BLaER1 (cell line): ENCODE results near the gene IL18R1.
A peak's percentile ranks its signal among the peaks of the same experiment; 100 is the strongest.
"Not testable (repeated sequence)": the region's sequence is repeated elsewhere in the genome, so short reads cannot be mapped to it uniquely, and the experiment has no call there.

Experiments
- H3K27ac ChIP-seq: shearing (Covaris generic); formaldehyde crosslinking; 2 replicates; pipeline ENCODE4 v1.8.1; 2022
- H3K27me3 ChIP-seq: shearing (Covaris generic); formaldehyde crosslinking; 2 replicates; pipeline ENCODE4 v1.8.1; 2022
- H3K36me3 ChIP-seq: shearing (Covaris generic); formaldehyde crosslinking; 2 replicates; pipeline ENCODE4 v1.8.1; 2022
- H3K4me1 ChIP-seq: shearing (Covaris generic); formaldehyde crosslinking; 2 replicates; pipeline ENCODE4 v1.8.1; 2022
- H3K4me2 ChIP-seq: shearing (Covaris generic); formaldehyde crosslinking; 2 replicates; pipeline ENCODE4 v1.8.1; 2022
- H3K4me3 ChIP-seq: shearing (Covaris generic); formaldehyde crosslinking; 2 replicates; pipeline ENCODE4 v1.8.1; 2022
- H3K9ac ChIP-seq: shearing (Covaris generic); formaldehyde crosslinking; 2 replicates; pipeline ENCODE4 v1.8.1; 2022
- H3K9me3 ChIP-seq: shearing (Covaris generic); formaldehyde crosslinking; 2 replicates; pipeline ENCODE4 v1.8.1; 2022
- H4K20me1 ChIP-seq: shearing (Covaris generic); formaldehyde crosslinking; 2 replicates; pipeline ENCODE4 v1.8.1; 2022
- Cebpa-rat ChIP-seq: shearing (Covaris generic); IDR thresholded peaks from 2 replicates; pipeline ENCODE4 v1.8.1; 2022

The IL18R1 gene

GRCh38 chr2:102321941-102322719 is 33.5 kb upstream of the IL18R1 start:
- TF ChIP-seq Cebpa-rat, result no peak
- no peaks in the 10 kb centered on the region for H3K27me3 ChIP-seq
- H3K27ac ChIP-seq, result no peak overlapping the region
- H3K4me2 ChIP-seq, result no peak overlapping the region
- peaks cover 3% of the 10 kb centered on the region; the same call in 1 of the 2 replicates for H3K9me3 ChIP-seq
- H3K4me3 ChIP-seq, result no peak overlapping the region
- H3K4me1 ChIP-seq, result peaks cover 9% of the 10 kb centered on the region; the same call in 1 of the 2 replicates
- H3K9ac ChIP-seq, result no peak overlapping the region
- no peaks in the 10 kb centered on the region for H4K20me1 ChIP-seq
- H3K36me3 ChIP-seq, result no peaks in the 10 kb centered on the region

- H3K4me3 ChIP-seq, H3K4me2 ChIP-seq, H4K20me1 ChIP-seq, H3K9me3 ChIP-seq, H3K36me3 ChIP-seq, H3K4me1 ChIP-seq, H3K27me3 ChIP-seq, H3K27ac ChIP-seq, H3K9ac ChIP-seq: not testable (repeated sequence)
Observed at GRCh38 chr2:102324914-102325313, 30.7 kb upstream of the IL18R1 start.

- Histone ChIP-seq H3K9ac (no peak overlapping the region), H3K9me3 (no peaks in the 10 kb centered on the region), H3K4me2 (no peak overlapping the region), H4K20me1 (no peaks in the 10 kb centered on the region), H3K4me3 (no peak overlapping the region), H3K27ac (no peak overlapping the region), H3K36me3 (no peaks in the 10 kb centered on the region), H3K27me3 (no peaks in the 10 kb centered on the region), H3K4me1 (peaks cover 1% of the 10 kb centered on the region)
- TF ChIP-seq Cebpa-rat, result no peak
Observed at GRCh38 chr2:102331311-102331980, 24.1 kb upstream of the IL18R1 start.

GRCh38 chr2:102334486-102334885 is 21.1 kb upstream of the IL18R1 start:
- Histone ChIP-seq H4K20me1 (no peaks in the 10 kb centered on the region), H3K9me3 (no peaks in the 10 kb centered on the region), H3K4me3 (no peak overlapping the region), H3K4me1 (peaks cover 19% of the 10 kb centered on the region), H3K27ac (no peak overlapping the region), H3K9ac (no peak overlapping the region), H3K27me3 (no peaks in the 10 kb centered on the region), H3K4me2 (no peak overlapping the region), H3K36me3 (no peaks in the 10 kb centered on the region)
- no peak for TF ChIP-seq Cebpa-rat

- Histone ChIP-seq H3K4me3 (no peak overlapping the region), H3K4me2 (no peak overlapping the region), H3K9ac (no peak overlapping the region), H3K27ac (no peak overlapping the region), H3K27me3 (no peaks in the 10 kb centered on the region), H3K4me1 (peaks cover 19% of the 10 kb centered on the region), H4K20me1 (no peaks in the 10 kb centered on the region), H3K36me3 (no peaks in the 10 kb centered on the region), H3K9me3 (no peaks in the 10 kb centered on the region)
- TF ChIP-seq Cebpa-rat, result no peak
Observed at GRCh38 chr2:102335871-102336366, 19.7 kb upstream of the IL18R1 start.

- H3K27ac ChIP-seq, result no peak overlapping the region
- H3K9me3 ChIP-seq, result no peaks in the 10 kb centered on the region
- peak overlapping the region; percentile 44 for H3K4me2 ChIP-seq
- H3K4me3 ChIP-seq, result no peak overlapping the region
- no peak for TF ChIP-seq Cebpa-rat
- H3K27me3 ChIP-seq, result no peaks in the 10 kb centered on the region
- H3K36me3 ChIP-seq, result no peaks in the 10 kb centered on the region
- no peaks in the 10 kb centered on the region for H4K20me1 ChIP-seq
- no peak overlapping the region for H3K9ac ChIP-seq
- peaks cover 19% of the 10 kb centered on the region for H3K4me1 ChIP-seq
Observed at GRCh38 chr2:102336502-102336945, 19.1 kb upstream of the IL18R1 start.

GRCh38 chr2:102337012-102337411 is 18.6 kb upstream of the IL18R1 start:
- Histone ChIP-seq H3K9ac (no peak overlapping the region), H3K27ac (no peak overlapping the region), H3K9me3 (no peaks in the 10 kb centered on the region), H3K36me3 (no peaks in the 10 kb centered on the region), H3K4me3 (no peak overlapping the region), H3K27me3 (no peaks in the 10 kb centered on the region), H3K4me1 (peaks cover 19% of the 10 kb centered on the region), H3K4me2 (peak overlapping the region; percentile 44), H4K20me1 (no peaks in the 10 kb centered on the region)
- TF ChIP-seq Cebpa-rat, result no peak

GRCh38 chr2:102337481-102338386 is 17.9 kb upstream of the IL18R1 start:
- H3K4me3 ChIP-seq, result no peak overlapping the region
- H3K36me3 ChIP-seq, result no peaks in the 10 kb centered on the region
- no peak for TF ChIP-seq Cebpa-rat
- no peaks in the 10 kb centered on the region for H3K27me3 ChIP-seq
- H3K9me3 ChIP-seq, result no peaks in the 10 kb centered on the region
- no peak overlapping the region for H3K27ac ChIP-seq
- H3K4me2 ChIP-seq, result peak overlapping the region; percentile 44
- H3K9ac ChIP-seq, result no peak overlapping the region
- no peaks in the 10 kb centered on the region for H4K20me1 ChIP-seq
- peaks cover 19% of the 10 kb centered on the region for H3K4me1 ChIP-seq

GRCh38 chr2:102340778-102341177 is 14.8 kb upstream of the IL18R1 start:
- Histone ChIP-seq H3K4me2 (no peak overlapping the region), H3K36me3 (no peaks in the 10 kb centered on the region), H3K27ac (no peak overlapping the region), H3K27me3 (no peaks in the 10 kb centered on the region), H3K9ac (no peak overlapping the region), H4K20me1 (no peaks in the 10 kb centered on the region), H3K4me1 (peaks cover 19% of the 10 kb centered on the region), H3K4me3 (no peak overlapping the region), H3K9me3 (no peaks in the 10 kb centered on the region)
- no peak for TF ChIP-seq Cebpa-rat
